GM18951 (cell line): ENCODE data around the gene TARS3.

Experiments
- POLR2A ChIP-seq: IDR thresholded peaks from 4 replicates; pipeline ENCODE4 v1.6.1; 2011; ENCODE audit warnings: mild to moderate bottlenecking; ENCODE audit not compliant: insufficient read length, insufficient read depth; ENCODE audit errors: extremely low read depth
- in situ Hi-C: fragments of 300-500 bp; cut with MboI; formaldehyde crosslinking; loops from one replicate; pipeline ENCODE4 v1.12.0; 2022; ENCODE audit warnings: low sequenced_read_pairs, mixed read lengths, inconsistent platforms; ENCODE audit not compliant: unreplicated experiment

The TARS3 gene

DNA sequence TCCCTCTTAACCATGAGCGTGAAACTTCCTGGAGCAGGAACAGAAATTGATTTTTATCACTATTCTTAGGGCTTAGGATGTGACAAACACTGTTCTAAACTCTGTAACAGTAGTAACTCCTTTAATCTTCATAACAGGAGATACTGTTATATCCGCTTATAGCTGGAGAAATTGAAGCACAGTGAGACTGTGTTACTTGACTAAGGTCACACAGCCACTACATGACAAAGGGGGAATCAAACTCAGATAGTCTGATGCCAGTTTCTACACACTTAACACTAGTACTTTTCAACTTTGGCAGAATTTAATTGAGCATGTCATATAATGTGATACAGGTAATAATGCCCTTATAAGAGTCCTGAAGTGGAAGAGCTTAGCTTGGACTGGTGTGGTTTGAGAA lies 800 bp upstream of the TARS3 start:
- in situ Hi-C loops, result no loop called here
- TF ChIP-seq POLR2A, result no peak

DNA sequence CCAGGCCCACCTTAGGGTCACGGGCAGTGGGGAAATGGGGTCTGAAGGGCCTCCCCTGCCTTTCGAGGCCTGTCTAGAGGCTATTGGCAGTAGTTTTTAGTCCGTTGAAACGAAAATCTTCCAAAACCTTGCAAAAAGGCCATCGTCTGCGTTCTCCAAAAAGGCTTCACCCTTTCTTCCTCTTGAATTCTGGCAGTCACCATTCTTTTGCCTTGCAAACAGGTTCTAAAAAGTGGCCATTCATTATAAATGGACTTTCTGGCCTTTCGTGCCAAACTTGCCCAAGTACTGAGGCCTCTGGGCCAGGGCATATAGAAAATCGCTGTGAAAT lies 367 bp upstream of the TARS3 start:
- in situ Hi-C loops, result no loop called here
- TF ChIP-seq POLR2A, result no peak

DNA sequence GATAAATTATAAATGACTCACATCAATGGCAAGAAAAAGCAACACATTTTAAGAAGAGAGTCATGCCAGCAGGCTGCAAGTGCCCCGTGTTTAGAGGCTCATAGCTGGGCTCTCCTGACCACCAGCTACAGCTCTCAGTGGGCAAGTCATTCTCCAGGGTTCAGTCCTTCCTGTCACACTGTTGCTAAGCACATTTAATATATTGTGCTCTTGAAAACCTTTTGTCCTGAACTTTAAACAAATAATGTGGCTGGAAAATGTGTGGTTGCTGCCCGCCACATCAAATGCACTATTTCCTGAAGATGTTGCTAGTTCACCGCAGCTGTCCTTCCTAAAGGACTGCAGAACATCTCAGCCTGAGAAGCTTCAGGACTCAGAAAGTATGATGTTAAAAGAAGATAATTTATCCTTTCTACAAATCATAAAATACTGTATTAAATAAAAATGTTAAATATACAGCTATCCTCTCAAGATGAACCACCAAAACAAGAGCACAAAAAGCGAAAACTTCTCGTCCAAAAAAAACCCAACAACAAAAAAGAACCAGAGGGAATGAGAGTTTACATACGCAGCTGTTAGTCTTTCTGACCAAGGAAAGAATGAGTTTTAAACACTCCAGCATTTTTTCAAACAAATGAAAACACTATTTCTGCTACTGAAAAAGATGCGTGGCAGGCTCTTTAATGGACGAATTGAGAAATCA lies 951 bp downstream of the TARS3 start:
- in situ Hi-C loops, result no loop called here
- TF ChIP-seq POLR2A, result no peak

DNA sequence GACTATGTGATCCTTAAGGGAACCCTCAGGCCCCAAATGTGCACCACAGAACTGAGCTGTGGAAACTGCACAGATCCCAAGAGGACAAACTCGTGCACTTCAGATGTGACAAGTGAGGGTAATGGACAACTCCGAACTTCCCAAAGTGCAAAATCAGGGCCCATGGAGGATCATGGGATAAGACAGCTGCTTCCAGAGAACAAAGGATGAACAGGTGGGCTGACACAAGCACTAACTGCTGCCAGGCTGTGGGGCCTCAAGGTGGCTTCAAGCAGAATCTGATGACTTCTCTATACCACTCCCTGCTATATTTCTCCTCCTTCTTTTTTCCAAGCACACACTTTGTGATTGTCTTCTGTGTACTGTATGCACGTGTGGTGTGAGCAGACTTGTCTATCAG lies 5.4 kb downstream of the TARS3 start:
- TF ChIP-seq POLR2A, result no peak
- in situ Hi-C loops, result no loop called here

DNA sequence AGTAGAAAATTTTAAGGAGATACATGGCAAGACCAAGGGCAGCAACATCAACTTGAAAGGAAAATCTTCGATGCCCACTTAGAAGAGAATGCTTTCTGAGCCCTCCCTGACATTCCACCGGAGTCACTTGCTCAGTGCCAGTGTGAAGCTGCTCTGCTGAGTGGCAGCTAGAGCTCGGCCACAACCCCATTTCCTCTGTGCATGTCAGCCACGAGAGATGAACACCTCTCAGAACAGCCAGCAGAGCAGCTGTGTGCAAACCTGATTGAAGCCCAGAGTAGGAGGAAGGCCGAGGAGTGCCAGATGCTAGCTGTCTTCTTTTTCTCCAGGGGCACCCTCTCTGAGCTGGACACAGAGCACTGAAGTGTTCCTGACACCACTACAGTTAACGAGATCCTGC lies 12.2 kb downstream of the TARS3 start:
- in situ Hi-C loops, result no loop called here
- no peak for TF ChIP-seq POLR2A

DNA sequence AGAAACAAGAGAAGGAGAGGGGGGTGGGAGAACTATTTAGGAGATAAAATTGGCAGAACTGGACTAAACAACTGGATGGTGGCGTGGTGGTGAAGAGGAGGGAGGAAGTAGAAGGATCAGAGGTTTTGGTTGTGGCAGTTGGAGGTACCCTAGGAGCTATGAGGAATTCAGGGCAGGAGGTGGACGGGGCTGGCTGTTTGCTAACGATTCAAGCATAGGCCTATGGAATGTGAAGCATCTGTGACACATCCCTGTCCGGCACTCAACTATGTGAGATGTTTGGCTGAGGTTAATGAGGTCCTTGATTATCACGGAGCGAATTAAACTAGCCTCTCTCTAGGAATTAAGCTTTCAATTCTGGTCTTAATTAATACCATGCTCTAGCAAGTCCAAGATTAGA lies 13.5 kb downstream of the TARS3 start:
- no peak for TF ChIP-seq POLR2A
- in situ Hi-C loops, result no loop called here

DNA sequence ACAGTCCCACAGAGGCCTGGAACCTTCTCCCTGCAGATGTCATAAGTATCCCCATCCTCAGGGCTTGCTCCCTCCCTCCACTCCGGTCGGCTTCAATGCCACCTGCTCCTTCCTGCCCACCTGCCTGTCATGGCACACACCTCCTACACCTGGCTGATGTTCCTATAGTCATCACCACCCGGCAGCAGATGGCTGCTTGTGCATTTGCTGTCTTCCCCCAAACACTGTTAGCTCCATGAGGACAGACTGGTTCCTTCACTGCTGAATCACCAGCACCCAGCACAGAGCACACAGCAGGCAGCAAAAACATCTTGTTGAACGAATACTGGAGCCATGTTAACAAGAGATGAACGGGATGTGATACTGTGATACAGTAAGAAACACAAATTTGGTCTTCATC lies 14.8 kb downstream of the TARS3 start:
- in situ Hi-C loops, result no loop called here
- TF ChIP-seq POLR2A, result no peak

DNA sequence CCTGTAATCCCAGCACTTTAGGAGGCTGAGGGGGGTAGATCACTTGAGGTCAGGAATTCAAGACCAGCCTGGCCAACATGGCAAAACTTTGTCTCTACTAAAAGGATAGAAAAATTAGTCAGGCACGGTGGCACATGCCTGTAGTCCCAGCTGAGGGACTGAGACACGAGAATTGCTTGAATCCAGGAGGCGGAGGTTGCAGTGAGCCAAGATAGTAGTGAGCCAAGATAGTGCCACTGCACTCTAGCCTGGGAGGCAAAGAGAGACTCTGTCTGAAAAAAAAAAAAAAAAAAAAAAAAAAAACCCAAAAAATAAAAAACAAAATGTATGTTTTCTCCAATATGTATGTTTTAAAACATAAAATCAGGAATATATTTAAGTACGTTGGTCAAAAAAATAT lies 16.3 kb downstream of the TARS3 start:
- no peak for TF ChIP-seq POLR2A
- in situ Hi-C loops, result no loop called here

DNA sequence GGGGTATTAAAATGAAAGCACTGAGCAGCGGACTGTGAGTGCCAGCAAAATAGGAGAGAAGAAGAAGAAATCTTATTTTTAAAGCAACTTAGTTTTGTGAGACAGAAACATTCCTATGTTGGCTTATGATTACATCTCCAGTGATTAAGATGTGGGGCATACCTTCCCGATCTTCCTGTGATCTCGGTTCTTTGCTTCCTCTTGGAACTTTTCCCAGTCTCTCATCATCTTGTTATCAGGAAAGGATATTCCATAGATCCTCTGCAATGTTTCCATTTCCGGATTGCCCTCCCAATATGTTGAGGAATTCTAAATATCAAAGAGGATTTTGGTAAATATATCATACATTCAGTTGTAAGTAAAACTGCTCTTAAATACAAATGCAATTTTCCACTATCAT lies 22.2 kb downstream of the TARS3 start:
- no peak for TF ChIP-seq POLR2A
- in situ Hi-C loops, result no loop called here

DNA sequence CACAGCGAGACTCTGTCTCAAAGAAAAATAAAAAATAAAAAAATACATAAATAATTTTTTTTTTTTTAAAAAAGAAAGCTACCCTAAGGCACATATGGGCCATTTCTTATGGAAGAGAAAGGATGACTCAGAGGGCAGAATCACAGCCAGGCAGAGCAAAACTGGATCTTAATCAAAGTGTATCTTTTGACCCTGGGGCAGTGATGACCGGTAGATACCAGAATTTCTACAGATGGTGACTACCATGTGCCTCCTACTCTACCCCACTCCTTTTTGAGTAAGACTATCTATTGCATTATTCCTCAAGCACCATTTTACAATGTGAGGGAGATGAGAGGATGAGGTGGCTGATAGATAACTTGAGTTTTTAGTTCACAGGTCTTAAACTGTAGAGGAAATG lies 26.0 kb downstream of the TARS3 start:
- in situ Hi-C loops, result no loop called here
- TF ChIP-seq POLR2A, result no peak

DNA sequence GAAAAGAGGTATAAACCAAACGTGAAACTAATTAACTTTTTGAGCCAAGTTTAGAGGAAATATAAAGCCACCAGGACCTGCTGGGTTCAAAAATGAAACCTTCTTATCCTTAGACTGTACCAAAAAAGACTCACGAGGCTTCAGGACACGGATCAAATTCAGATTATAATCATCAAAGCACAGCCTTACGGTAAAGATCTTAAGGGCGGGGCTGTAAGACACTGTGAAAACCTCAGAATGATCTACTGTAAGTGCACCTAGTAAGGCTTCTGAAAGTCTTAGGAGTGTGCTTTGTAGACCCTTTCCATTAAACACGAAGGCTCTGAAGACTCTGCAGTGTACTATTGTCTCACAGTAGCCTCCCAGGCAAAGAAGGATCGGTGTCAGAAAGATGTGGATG lies 26.8 kb downstream of the TARS3 start:
- no peak for TF ChIP-seq POLR2A
- in situ Hi-C loops, result no loop called here

DNA sequence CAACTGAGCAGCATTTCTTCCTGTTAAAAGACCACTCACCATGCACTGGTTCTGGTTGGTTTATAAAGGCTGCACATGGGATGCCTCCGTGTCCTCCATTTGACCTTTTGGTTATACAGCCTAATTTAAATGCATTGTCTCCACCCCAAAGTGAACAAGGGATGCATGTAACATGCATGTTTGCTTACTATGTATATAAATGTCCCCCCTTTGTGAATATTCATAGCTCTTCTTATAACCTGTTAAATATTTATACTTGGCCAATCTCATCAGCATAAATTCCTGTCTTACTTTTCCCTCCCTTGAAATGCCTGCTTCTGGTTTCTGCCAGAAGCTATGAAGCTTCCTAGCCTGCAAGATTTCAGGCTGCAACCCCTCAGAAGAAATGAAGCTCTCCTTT lies 27.4 kb downstream of the TARS3 start:
- no peak for TF ChIP-seq POLR2A
- in situ Hi-C loops, result no loop called here

DNA sequence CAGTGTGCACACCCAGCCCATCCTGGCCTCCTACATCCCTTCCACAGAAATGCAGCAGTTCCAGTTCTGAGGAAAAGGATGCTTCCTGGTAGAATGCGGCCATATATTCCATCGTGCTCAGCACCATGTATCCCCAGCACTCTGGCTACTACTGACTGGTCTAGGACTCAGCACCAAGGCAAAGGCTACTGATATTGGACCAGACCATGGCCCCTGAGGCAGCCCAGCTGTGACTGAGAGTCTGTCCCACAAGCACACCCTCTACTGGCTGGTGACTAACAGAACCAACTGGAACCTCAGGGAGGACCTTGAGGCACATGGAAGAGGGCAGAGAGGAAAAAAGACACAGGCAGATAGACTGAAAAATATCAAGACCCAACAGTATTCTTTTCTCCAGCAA lies 30.0 kb downstream of the TARS3 start:
- in situ Hi-C loops, result no loop called here

DNA sequence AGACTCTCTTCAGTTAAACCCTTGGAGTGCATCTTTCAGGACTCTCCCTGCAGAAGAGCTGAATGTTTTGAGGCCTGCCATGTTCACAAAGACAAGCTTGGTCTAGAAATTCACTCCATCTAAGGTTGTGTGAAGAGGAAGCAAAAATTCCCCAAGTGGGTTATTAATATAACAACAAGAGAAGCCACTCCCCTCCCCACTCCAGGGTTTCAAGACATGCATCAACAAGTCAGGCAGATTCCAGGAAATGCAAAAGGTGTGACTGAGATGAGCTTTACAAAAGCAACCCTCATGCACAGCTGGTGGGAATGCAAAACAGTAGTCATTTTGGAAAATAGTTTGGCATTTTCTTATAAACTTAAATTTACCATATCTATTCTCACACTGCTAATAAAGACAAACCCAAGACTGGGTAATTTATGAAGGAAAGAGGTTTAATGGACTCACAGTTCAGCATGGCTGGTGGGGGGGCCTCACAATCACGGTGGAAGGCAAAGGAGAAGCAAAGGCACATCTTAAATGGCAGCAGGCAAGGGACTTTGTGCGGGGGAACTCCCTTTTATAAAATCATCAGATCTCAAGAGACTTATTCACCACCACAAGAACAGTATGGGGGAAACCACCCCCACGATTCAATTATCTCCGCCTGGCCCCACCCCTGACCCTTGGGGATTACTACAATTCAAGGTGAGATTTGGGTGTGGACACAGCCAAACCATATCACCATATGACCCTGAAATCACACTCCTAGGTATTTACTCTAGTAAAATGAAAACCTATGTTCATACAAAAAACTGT lies 31.3 kb downstream of the TARS3 start:
- TF ChIP-seq POLR2A, result no peak

More for the DNA sequence above, 30.0 kb downstream of the TARS3 start:
- no peak for TF ChIP-seq POLR2A

More for the DNA sequence above, 31.3 kb downstream of the TARS3 start:
- in situ Hi-C loops, result no loop called here
